ENCODE results near the gene TMEM271.

DNA sequence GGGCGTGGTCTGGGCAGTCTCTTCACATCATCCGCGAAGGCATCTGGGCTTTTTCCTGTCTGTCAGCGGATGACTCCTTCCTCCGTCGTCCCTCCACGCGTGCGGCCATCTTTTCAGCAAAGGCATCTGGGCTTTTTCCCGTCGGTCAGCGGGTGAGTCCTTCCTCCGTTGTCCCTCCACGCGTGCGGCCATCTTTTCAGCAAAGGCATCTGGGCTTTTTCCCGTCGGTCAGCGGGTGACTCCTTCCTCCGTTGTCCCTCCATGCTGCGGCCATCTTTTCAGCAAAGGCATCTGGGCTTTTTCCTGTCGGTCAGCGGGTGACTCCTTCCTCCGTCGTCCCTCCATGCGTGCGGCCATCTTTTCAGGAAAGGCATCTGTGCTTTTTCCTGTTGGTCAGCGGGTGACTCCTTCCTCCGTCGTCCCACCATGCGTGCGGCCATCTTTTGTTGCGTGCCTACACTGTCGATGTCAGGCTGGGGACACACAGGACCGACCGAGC lies 12.3 kb upstream of the TMEM271 start:
- no peak for TF ChIP-seq SP1 (IDR thresholded peaks at IDR 0.05)
- TF ChIP-seq ZNF384 (IDR thresholded peaks at IDR 0.05) = no peak
- no peak for TF ChIP-seq BHLHE40 (IDR thresholded peaks at IDR 0.05; ENCODE audit: borderline replicate concordance)
- TF ChIP-seq NFRKB (IDR thresholded peaks at IDR 0.05) = no peak
- no peak for TF ChIP-seq ELF4 (IDR thresholded peaks at IDR 0.05)
- no peak for TF ChIP-seq FOXA1 (IDR thresholded peaks at IDR 0.05)
- TF ChIP-seq FOXM1 (IDR thresholded peaks at IDR 0.05; ENCODE audit: borderline replicate concordance) = no peak
- no peak for TF ChIP-seq HDGF (IDR thresholded peaks at IDR 0.05; ENCODE audit: borderline replicate concordance)
- no peak for TF ChIP-seq ARNT (IDR thresholded peaks at IDR 0.05)
- TF ChIP-seq FOXK2 (IDR thresholded peaks at IDR 0.05) = no peak
- no peak for TF ChIP-seq TARDBP (IDR thresholded peaks at IDR 0.05)
- no peak for TF ChIP-seq SUZ12 (IDR thresholded peaks at IDR 0.05)
- TF ChIP-seq LEF1 (IDR thresholded peaks at IDR 0.05; ENCODE audit: borderline replicate concordance) = no peak
- TF ChIP-seq, protein P1, sequence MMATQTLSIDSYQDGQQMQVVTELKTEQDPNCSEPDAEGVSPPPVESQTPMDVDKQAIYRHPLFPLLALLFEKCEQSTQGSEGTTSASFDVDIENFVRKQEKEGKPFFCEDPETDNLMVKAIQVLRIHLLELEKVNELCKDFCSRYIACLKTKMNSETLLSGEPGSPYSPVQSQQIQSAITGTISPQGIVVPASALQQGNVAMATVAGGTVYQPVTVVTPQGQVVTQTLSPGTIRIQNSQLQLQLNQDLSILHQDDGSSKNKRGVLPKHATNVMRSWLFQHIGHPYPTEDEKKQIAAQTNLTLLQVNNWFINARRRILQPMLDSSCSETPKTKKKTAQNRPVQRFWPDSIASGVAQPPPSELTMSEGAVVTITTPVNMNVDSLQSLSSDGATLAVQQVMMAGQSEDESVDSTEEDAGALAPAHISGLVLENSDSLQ (IDR thresholded peaks at IDR 0.05) = no peak
